ENCODE data around the gene CCDC188. TPM values are rescaled to one million over a fixed set of nuclear protein-coding genes. Genes with fewer than 3 reads are reported as not detected.

Gene CCDC188
- total RNA-seq, 1 donor from 2014 or later, result 0.30 TPM

GRCh38 chr22:20141186-20142077 lies 9.4 kb downstream of the CCDC188 start:
- no peak for ATAC-seq (ENCODE audit: poor library complexity)
- intact Hi-C loops (cut with DNase I), result no loop called here
- DNase-seq, result no peak

- intact Hi-C loops (cut with DNase I), result no loop called here
- DNase-seq (no peak), ATAC-seq (ENCODE audit: poor library complexity) (no peak)
Measured at GRCh38 chr22:20140521-20140964, 10.3 kb downstream of the CCDC188 start.

GRCh38 chr22:20140107-20140445 lies 10.8 kb downstream of the CCDC188 start:
- intact Hi-C loops (cut with DNase I), result no loop called here
- ATAC-seq (ENCODE audit: poor library complexity), result no peak
- DNase-seq, result no peak

- DNase-seq (no peak), ATAC-seq (ENCODE audit: poor library complexity) (no peak)
- intact Hi-C loops (cut with DNase I), result no loop called here
Measured at GRCh38 chr22:20139391-20140106, 11.3 kb downstream of the CCDC188 start.

GRCh38 chr22:20138868-20139267 lies 12.0 kb downstream of the CCDC188 start:
- ATAC-seq (ENCODE audit: poor library complexity) (peak; percentile 12), DNase-seq (no peak)
- intact Hi-C loops (cut with DNase I), result no loop called here

- ATAC-seq (ENCODE audit: poor library complexity) (peak; percentile 51), DNase-seq (no peak)
- intact Hi-C loops (cut with DNase I), result no loop called here
Measured at GRCh38 chr22:20138417-20138738, 12.5 kb downstream of the CCDC188 start.

- peak; percentile 76 for ATAC-seq (ENCODE audit: poor library complexity)
- DNase-seq, result peak; percentile 76
- intact Hi-C loops (cut with DNase I), result no loop called here
Measured at GRCh38 chr22:20137671-20138416, 13.0 kb downstream of the CCDC188 start.

- ATAC-seq (ENCODE audit: poor library complexity) (no peak), DNase-seq (no peak)
- intact Hi-C loops (cut with DNase I), result no loop called here
Measured at GRCh38 chr22:20137113-20137512, 13.7 kb downstream of the CCDC188 start.

- DNase-seq, result no peak
- intact Hi-C loops (cut with DNase I), result no loop called here
- ATAC-seq (ENCODE audit: poor library complexity), result no peak
Measured at GRCh38 chr22:20136603-20136873, 14.3 kb downstream of the CCDC188 start.

- intact Hi-C loops (cut with DNase I), result no loop called here
- ATAC-seq (ENCODE audit: poor library complexity) (no peak), DNase-seq (no peak)
Measured at GRCh38 chr22:20135806-20136602, 14.9 kb downstream of the CCDC188 start.

GRCh38 chr22:20135265-20135664 lies 15.6 kb downstream of the CCDC188 start:
- no peak for DNase-seq
- no peak for ATAC-seq (ENCODE audit: poor library complexity)
- intact Hi-C loops (cut with DNase I), result no loop called here

GRCh38 chr22:20133930-20134549 lies 16.8 kb downstream of the CCDC188 start:
- DNase-seq, result no peak
- ATAC-seq (ENCODE audit: poor library complexity), result no peak
- intact Hi-C loops (cut with DNase I), result no loop called here

- DNase-seq (no peak), ATAC-seq (ENCODE audit: poor library complexity) (no peak)
- intact Hi-C loops (cut with DNase I), result no loop called here
Measured at GRCh38 chr22:20132686-20133246, 18.1 kb downstream of the CCDC188 start.

GRCh38 chr22:20131859-20132685 lies 18.8 kb downstream of the CCDC188 start:
- ATAC-seq (ENCODE audit: poor library complexity) (no peak), DNase-seq (peak; percentile 68)
- intact Hi-C loops (cut with DNase I), result no loop called here

GRCh38 chr22:20131597-20131858 lies 19.3 kb downstream of the CCDC188 start, which contains the start of gene ZDHHC8:
ZDHHC8 (plus strand) TSS chr22:20131804; CDS start chr22:20131948, 144 bp downstream.
- DNase-seq, result peak; percentile 65
- peak; percentile 52 for ATAC-seq (ENCODE audit: poor library complexity)
- intact Hi-C loops (cut with DNase I), result no loop called here

GRCh38 chr22:20130731-20131596 lies 19.9 kb downstream of the CCDC188 start:
- peak; percentile 94 for DNase-seq
- intact Hi-C loops (cut with DNase I), result no loop called here
- peak; percentile 92 for ATAC-seq (ENCODE audit: poor library complexity)

- no peak for DNase-seq
- intact Hi-C loops (cut with DNase I), result no loop called here
- no peak for ATAC-seq (ENCODE audit: poor library complexity)
Measured at GRCh38 chr22:20130319-20130718, 20.5 kb downstream of the CCDC188 start.
